Right atrium auricular region (tissue), 2 donors: ENCODE data around the gene OCIAD2. TPM values are rescaled to one million over a fixed set of nuclear protein-coding genes. Genes with fewer than 3 reads are reported as not detected.
A peak's percentile ranks its signal among the peaks of the same experiment; 100 is the strongest.

ENCODE experiments used
- DNase-seq: peaks from one replicate; pipeline ENCODE4 v3.0.0-alpha.2; 2019; ENCODE audit warnings: low spot score
- H3K27ac ChIP-seq, 2 donors: fragments of 200-600 bp; sonication (generic); 1 replicate in 1 of 2; 2 replicates in 1 of 2; pipeline ENCODE4 v1.5.1; 2016 to 2019
- H3K27me3 ChIP-seq, 2 donors: fragments of 200-600 bp; sonication (generic); one replicate each; pipeline versions ENCODE4 v1.5.1 to v1.6.0; 2017 to 2019
- H3K36me3 ChIP-seq: fragments of 200-600 bp; sonication (generic); one replicate; pipeline ENCODE4 v1.5.1; 2016
- H3K4me1 ChIP-seq, 2 donors: fragments of 200-600 bp; sonication (generic); one replicate each; pipeline versions ENCODE4 v1.5.1 to v1.6.0; 2017 to 2019
- H3K4me3 ChIP-seq, 2 donors: fragments of 200-600 bp; sonication (generic); 1 replicate in 1 of 2; 2 replicates in 1 of 2; pipeline ENCODE4 v1.5.1; 2017 to 2019; ENCODE audit warnings: mild to moderate bottlenecking in 1 of 2, moderate library complexity in 1 of 2
- H3K9me3 ChIP-seq, 2 donors: fragments of 200-600 bp; sonication (generic); one replicate each; pipeline ENCODE4 v1.5.1; 2019
- total RNA-seq, 2 donors: library from RNA; depleted of rRNA; stranded (reverse); fragments of >200 nt; gene quantifications; one replicate each; pipeline ENCODE4 v1.1.0, GENCODE V29; 2016
- TF ChIP-seq, protein P1 (sequence below), 2 donors: fragments of 200-600 bp; sonication (generic); IDR thresholded peaks; one replicate each; pipeline ENCODE4 v1.5.1; 2019; ENCODE audit warnings: antibody characterized with exemption in 2 of 2

OCIAD2 gene, protein sequence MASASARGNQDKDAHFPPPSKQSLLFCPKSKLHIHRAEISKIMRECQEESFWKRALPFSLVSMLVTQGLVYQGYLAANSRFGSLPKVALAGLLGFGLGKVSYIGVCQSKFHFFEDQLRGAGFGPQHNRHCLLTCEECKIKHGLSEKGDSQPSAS
- total RNA-seq, result 10 to 100 TPM in 1 of 2 donors, 1 to 10 TPM in 1; 8.3 to 13.2 TPM

DNA sequence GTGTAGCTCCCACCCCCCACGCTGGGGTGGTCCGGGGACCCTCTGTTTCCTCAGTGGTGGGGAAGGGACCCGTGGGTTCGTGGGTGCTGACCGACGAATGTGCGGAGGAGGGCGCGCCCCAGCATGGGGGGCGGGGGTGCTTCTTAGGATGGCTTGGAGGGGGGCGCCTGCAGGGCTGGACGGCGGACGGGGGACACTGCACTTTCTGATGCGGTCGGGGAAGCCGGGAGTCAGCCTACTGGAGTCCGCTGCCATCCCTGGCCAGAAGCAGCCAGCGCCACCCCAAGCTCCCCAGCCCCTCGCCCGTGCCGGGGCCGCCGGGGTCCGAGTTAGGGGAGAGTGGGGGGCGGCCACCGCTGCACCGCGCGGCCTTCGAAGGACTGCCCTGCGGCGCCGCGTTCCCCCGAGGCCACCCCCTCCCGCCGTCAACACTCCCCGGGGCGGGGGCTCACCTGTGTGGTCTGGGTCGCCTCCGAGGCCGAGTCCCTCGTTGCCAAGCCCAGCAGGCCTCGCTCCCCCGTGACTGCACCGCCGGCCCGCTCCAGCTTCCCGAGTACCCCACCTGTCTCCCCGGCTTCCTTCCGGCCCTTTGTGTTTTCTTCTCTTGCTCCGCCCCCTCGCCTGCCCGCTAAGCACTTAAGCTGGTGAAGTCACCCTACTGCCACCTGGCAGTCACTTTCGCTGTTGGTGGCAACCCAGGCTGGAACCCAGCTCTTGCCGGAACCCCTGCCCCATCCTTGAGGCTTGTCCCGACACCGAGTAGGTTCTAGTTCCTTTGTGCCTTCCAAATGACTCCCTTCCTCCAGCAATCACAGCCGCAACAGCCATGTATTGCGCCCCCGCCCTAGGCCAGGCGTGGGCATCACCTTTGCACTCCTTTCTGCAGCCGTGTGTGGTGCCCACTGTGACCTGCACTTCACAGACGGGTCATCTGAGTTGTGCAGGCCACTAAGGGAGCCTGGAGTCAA is at the start of gene OCIAD2:
OCIAD2 (minus strand) TSS at position 569 of the 968 bp plus-strand sequence. CDS start 2,225 bp downstream, outside the sequence.
- TF ChIP-seq, protein P1, sequence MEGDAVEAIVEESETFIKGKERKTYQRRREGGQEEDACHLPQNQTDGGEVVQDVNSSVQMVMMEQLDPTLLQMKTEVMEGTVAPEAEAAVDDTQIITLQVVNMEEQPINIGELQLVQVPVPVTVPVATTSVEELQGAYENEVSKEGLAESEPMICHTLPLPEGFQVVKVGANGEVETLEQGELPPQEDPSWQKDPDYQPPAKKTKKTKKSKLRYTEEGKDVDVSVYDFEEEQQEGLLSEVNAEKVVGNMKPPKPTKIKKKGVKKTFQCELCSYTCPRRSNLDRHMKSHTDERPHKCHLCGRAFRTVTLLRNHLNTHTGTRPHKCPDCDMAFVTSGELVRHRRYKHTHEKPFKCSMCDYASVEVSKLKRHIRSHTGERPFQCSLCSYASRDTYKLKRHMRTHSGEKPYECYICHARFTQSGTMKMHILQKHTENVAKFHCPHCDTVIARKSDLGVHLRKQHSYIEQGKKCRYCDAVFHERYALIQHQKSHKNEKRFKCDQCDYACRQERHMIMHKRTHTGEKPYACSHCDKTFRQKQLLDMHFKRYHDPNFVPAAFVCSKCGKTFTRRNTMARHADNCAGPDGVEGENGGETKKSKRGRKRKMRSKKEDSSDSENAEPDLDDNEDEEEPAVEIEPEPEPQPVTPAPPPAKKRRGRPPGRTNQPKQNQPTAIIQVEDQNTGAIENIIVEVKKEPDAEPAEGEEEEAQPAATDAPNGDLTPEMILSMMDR (IDR thresholded peaks at IDR 0.05), result peak in 1 of 2 donors; percentile 41
- Histone ChIP-seq H3K27ac (peak within 1 kb of the TSS in 1 of 2 donors; percentile 61), H3K27me3 (no peaks in the 10 kb centered on the region), H3K4me3 (peak within 1 kb of the TSS; percentile 71 to 75), H3K36me3 (no peaks in the 10 kb centered on the region), H3K4me1 (peaks cover 0 to 10% of the 10 kb centered on the region in 2 donors), H3K9me3 (no peaks in the 10 kb centered on the region)
- no peak for DNase-seq

DNA sequence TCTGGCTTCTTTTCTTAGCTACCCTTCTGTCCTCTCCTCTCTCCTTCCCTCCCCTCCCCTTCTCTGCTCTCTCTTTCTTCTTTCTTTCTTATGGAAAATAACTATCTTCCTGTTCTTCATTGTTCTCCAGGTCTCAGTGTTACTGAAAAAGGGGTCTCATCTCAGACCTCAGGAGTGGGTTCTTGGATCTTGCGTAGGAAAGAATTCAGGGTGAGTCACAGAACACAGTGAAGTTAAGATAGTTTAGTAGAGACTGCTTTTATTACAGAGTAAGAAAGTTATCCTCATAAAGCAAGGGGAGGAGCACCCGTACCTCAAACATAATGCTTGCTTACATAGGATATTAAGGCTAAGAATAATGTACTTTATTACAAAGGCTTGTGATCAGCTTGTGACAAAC is 47.7 kb upstream of the OCIAD2 start:
- Histone ChIP-seq H3K4me3 (no peak overlapping the region), H3K27me3 (no peaks in the 10 kb centered on the region), H3K9me3 (peaks cover 0 to 4% of the 10 kb centered on the region in 2 donors), H3K27ac (no peak overlapping the region), H3K4me1 (no peaks in the 10 kb centered on the region), H3K36me3 (no peaks in the 10 kb centered on the region)
- TF ChIP-seq, protein P1 (IDR thresholded peaks at IDR 0.05), result no peak
- DNase-seq, result no peak

DNA sequence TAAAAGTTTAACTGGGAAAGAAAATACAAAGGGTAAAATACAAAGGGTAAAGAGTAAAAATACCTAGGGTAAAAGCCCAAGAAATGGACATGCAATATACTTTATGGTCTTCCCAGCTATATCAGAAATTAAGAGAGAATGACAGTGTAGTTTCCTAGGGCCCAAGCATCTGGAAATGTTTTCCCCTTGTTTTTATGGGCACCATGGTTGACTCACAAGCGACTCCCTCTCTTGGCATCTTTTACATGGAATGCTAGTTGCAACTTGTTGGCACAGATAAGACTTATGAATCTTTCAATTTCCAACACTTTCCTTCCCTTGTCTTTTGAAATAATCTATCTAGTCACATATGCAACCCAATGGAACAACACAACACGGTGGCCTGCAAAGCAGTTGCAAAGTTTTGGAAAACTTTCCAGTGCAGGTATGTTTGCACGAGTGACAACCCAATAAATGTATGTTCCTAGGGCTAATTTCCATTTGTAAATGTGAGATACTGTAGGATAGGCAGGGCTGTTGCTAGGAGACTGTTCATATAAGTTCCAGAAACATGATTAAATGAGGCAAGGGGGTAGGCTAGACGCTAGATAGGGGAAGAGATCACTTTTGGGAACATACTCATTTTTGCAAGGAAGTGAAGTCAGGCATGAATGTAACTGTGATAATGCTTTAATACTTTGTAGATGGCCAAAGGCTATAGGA is 43.1 kb upstream of the OCIAD2 start:
- H3K27me3 ChIP-seq, result no peaks in the 10 kb centered on the region
- no peak for DNase-seq
- TF ChIP-seq, protein P1 (IDR thresholded peaks at IDR 0.05), result no peak
- no peak overlapping the region for H3K4me3 ChIP-seq
- no peak overlapping the region for H3K27ac ChIP-seq
- no peaks in the 10 kb centered on the region for H3K36me3 ChIP-seq
- H3K9me3 ChIP-seq, result peaks cover 0 to 4% of the 10 kb centered on the region in 2 donors
- no peaks in the 10 kb centered on the region for H3K4me1 ChIP-seq

DNA sequence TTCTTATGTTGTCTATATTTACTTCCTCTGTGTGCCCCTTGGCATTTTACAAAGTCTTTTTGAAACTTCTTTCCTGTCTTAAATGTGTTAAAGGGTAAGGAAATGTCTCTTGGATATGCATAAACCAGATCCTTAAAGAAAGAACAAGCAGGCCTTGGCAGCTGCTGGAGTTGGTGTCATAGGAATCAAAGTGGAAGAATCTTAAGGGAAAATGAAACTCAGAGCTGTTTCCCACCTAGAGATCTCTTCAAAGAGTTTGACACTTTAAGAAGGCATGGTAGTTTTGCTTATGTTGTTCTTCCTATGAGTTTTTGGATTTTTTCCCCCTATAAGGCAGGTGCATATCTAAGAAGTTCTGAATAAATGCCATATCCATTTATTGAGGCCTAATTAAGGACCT is 42.5 kb upstream of the OCIAD2 start:
- no peak for DNase-seq
- Histone ChIP-seq H3K36me3 (no peaks in the 10 kb centered on the region), H3K4me1 (no peaks in the 10 kb centered on the region), H3K9me3 (peaks cover 0 to 4% of the 10 kb centered on the region in 2 donors), H3K4me3 (no peak overlapping the region), H3K27ac (no peak overlapping the region), H3K27me3 (no peaks in the 10 kb centered on the region)
- TF ChIP-seq, protein P1 (IDR thresholded peaks at IDR 0.05), result no peak

DNA sequence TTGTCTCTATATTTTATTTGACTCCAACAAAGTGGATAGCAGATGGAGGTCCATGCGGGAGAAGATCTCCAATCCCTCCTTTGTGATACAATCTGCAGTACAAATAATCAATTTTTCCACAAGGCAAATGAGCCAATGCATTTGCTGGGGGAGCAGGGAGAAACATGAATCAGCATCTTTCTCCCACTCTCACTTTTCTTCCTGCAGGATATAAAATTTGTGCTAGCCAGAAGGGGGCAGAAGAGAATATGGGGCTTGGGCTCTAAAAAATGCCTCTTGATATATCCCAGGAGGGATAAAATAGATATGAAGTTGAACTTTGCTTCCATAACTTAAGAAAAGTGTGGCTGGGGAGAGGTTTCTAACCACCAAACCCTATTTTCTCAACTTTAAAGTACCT is 41.2 kb upstream of the OCIAD2 start:
- no peak for DNase-seq
- TF ChIP-seq, protein P1 (IDR thresholded peaks at IDR 0.05), result no peak
- H3K27ac ChIP-seq, result no peak overlapping the region
- no peaks in the 10 kb centered on the region for H3K36me3 ChIP-seq
- peaks cover 0 to 4% of the 10 kb centered on the region in 2 donors for H3K9me3 ChIP-seq
- H3K4me1 ChIP-seq, result no peaks in the 10 kb centered on the region
- H3K4me3 ChIP-seq, result no peak overlapping the region
- no peaks in the 10 kb centered on the region for H3K27me3 ChIP-seq
